IPS-20b (cell line): ENCODE data around the gene DAAM1.

ENCODE experiments used
- H3K27ac ChIP-seq: one replicate; pipeline ENCODE4 v1.5.1; 2013; ENCODE audit warnings: low read length
- H3K27me3 ChIP-seq: 2 replicates; pipeline ENCODE4 v1.6.1; 2013; ENCODE audit warnings: mild to moderate bottlenecking, low read length, inconsistent platforms; ENCODE audit not compliant: insufficient read depth
- H3K36me3 ChIP-seq: 2 replicates; pipeline ENCODE4 v1.6.1; 2013; ENCODE audit warnings: low read depth, mild to moderate bottlenecking, inconsistent platforms, low read length, moderate library complexity; ENCODE audit not compliant: insufficient read depth
- H3K4me1 ChIP-seq: 2 replicates; pipeline ENCODE4 v1.6.1; 2013; ENCODE audit warnings: mild to moderate bottlenecking, control low read depth, inconsistent platforms, low read length, moderate library complexity; ENCODE audit not compliant: insufficient read depth
- H3K4me3 ChIP-seq: 2 replicates; pipeline ENCODE4 v1.5.1; 2013; ENCODE audit warnings: mild to moderate bottlenecking, low read length, inconsistent platforms
- H3K9ac ChIP-seq: 2 replicates; pipeline ENCODE4 v1.6.1; 2013; ENCODE audit warnings: low read depth, mild to moderate bottlenecking, inconsistent platforms, low read length, moderate library complexity
- H3K9me3 ChIP-seq: 2 replicates; pipeline ENCODE4 v1.6.1; 2013; ENCODE audit warnings: mild to moderate bottlenecking, low read depth, low read length, inconsistent platforms; ENCODE audit not compliant: insufficient read depth

The DAAM1 gene

DNA sequence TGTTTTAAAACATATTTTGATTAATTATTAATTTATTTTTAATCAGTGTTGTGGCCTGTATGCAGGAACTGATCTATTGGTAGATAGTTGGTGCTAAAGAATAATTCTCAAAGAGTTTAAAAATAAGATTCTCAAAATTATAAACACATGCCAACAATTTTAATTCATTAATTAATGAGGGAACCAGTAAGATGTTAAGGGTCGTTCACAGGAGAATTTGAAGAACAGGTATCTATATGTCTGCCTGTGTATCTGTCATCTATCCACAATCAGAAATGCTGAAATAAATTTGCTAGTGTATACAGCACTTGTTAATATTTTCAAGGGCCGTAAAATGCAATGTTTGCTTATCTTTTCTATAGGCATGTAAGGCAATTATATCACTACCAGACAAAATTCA lies 18.4 kb downstream of the DAAM1 start:
- H3K27ac ChIP-seq, result no peak overlapping the region
- H3K27me3 ChIP-seq, result no peaks in the 10 kb centered on the region
- H3K4me1 ChIP-seq, result peaks cover 9% of the 10 kb centered on the region; the same call in 1 of the 2 replicates
- H3K36me3 ChIP-seq, result no peaks in the 10 kb centered on the region
- H3K9ac ChIP-seq, result no peak overlapping the region
- no peak overlapping the region for H3K4me3 ChIP-seq
- H3K9me3 ChIP-seq, result no peaks in the 10 kb centered on the region

GRCh38 chr14:59207506-59207933 lies 19.1 kb downstream of the DAAM1 start:
- no peak overlapping the region for H3K9ac ChIP-seq
- no peak overlapping the region for H3K27ac ChIP-seq
- H3K4me3 ChIP-seq, result no peak overlapping the region

GRCh38 chr14:59208224-59208814 lies 19.9 kb downstream of the DAAM1 start:
- peaks cover 16% of the 10 kb centered on the region for H3K4me1 ChIP-seq
- no peaks in the 10 kb centered on the region for H3K9me3 ChIP-seq
- no peak overlapping the region for H3K27ac ChIP-seq
- H3K27me3 ChIP-seq, result no peaks in the 10 kb centered on the region
- no peaks in the 10 kb centered on the region for H3K36me3 ChIP-seq
- H3K4me3 ChIP-seq, result no peak overlapping the region
- H3K9ac ChIP-seq, result no peak overlapping the region

More at GRCh38 chr14:59207506-59207933, 19.1 kb downstream of the DAAM1 start:
- Histone ChIP-seq H3K9me3 (no peaks in the 10 kb centered on the region), H3K27me3 (no peaks in the 10 kb centered on the region), H3K36me3 (no peaks in the 10 kb centered on the region), H3K4me1 (peaks cover 9% of the 10 kb centered on the region; the same call in 1 of the 2 replicates)

DNA sequence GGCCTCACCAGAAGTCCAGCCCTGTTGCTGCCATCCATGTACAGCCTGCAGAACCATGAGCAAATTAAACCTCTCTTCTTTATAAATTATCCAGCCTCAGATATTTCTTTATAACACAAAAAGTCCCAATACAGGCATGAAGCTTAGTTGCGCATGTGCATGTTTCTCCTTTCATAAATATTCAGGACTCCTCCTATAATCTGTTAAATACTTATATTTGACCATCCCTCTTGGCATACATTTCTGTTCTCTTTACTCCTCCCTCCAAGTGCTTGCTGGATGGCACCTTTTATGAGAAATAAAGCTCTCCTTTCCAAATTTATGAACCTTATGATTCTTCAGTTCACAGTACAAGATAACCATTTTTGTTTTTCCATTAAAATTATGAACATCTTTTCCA lies 20.5 kb downstream of the DAAM1 start:
- Histone ChIP-seq H3K27ac (no peak overlapping the region), H3K9ac (no peak overlapping the region), H3K27me3 (no peaks in the 10 kb centered on the region), H3K4me1 (peaks cover 20% of the 10 kb centered on the region), H3K36me3 (no peaks in the 10 kb centered on the region), H3K9me3 (no peaks in the 10 kb centered on the region), H3K4me3 (no peak overlapping the region)

DNA sequence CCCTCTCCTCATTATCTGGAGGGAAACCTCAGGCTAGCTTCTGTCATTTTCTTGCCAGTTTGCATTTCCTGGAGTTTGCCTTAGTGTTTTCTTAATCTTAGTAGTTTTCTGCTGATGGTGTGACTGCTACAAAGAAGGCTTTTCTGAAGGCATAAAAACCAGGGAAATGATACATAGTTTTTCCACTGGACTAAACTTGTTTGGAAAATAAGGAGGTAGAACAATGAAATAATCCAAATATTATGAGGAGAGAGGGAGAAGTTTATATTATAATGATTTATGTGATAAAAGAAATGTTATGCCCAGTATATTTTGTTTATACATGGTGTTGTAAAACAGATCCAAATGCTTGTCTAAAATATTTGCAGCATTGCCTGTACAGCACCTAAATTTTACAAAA lies 22.2 kb downstream of the DAAM1 start:
- Histone ChIP-seq H3K9ac (no peak overlapping the region), H3K36me3 (no peaks in the 10 kb centered on the region), H3K4me3 (no peak overlapping the region), H3K9me3 (no peaks in the 10 kb centered on the region), H3K27me3 (no peaks in the 10 kb centered on the region), H3K27ac (no peak overlapping the region), H3K4me1 (peaks cover 20% of the 10 kb centered on the region)

- no peaks in the 10 kb centered on the region for H3K36me3 ChIP-seq
- H3K9ac ChIP-seq, result no peak overlapping the region
- H3K27me3 ChIP-seq, result no peaks in the 10 kb centered on the region
- H3K4me3 ChIP-seq, result no peak overlapping the region
- H3K9me3 ChIP-seq, result no peaks in the 10 kb centered on the region
- H3K4me1 ChIP-seq, result peaks cover 20% of the 10 kb centered on the region
- no peak overlapping the region for H3K27ac ChIP-seq
Observed at GRCh38 chr14:59213368-59214315, 25.2 kb downstream of the DAAM1 start.

DNA sequence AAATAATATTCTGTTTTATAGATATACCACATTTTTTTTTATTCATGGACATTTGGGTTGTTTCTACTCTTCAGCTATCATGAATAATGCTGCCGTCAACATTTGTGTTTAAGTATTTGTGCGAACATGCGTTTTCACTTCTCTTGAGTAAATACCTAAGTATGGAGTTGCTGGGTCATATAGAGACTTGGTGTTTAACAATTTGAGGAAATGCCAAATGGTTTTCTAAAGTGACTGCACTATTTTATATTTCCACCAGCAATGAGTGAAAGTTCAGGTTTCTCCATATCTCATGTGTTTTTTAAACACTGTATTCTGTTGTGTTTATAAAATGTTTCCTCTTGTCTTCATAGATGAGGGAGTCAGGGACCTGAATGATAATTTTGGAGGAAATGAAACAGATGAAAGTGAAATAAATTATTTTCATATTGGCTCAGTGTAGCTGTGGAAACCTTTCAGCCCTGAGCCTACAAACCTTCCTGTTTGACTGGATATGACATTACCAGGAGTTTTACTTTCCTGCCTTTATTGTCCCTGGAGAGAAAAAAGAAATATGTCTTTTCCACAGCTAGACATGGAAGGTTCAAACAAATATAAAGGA lies 26.3 kb downstream of the DAAM1 start:
- no peak overlapping the region for H3K27ac ChIP-seq
- H3K9ac ChIP-seq, result no peak overlapping the region
- no peaks in the 10 kb centered on the region for H3K36me3 ChIP-seq
- no peaks in the 10 kb centered on the region for H3K27me3 ChIP-seq
- no peak overlapping the region for H3K4me3 ChIP-seq
- no peaks in the 10 kb centered on the region for H3K9me3 ChIP-seq
- H3K4me1 ChIP-seq, result peaks cover 20% of the 10 kb centered on the region

GRCh38 chr14:59215322-59215721 lies 26.9 kb downstream of the DAAM1 start:
- Histone ChIP-seq H3K27ac (no peak overlapping the region), H3K4me1 (peaks cover 19% of the 10 kb centered on the region), H3K36me3 (no peaks in the 10 kb centered on the region), H3K27me3 (no peaks in the 10 kb centered on the region), H3K9me3 (no peaks in the 10 kb centered on the region), H3K4me3 (no peak overlapping the region), H3K9ac (no peak overlapping the region)

DNA sequence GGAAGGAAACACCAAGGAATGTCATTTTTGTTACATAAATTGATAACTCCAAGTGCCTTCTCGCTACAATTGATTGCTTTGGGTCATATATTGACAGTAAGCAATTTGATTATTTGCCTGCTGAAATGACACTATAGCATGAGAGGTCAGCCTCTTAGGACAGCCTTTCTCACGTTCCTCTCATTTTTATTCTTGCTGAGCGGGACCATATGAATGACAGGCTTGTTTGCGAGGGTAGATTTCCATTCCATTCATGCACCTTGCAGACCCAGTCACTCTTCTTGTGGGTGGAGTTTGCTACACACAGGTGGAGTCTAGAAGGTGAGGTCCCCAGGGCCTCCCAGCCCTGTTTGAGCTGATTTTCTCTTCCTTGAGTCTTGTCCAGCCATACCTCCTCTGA lies 27.3 kb downstream of the DAAM1 start:
- H3K4me3 ChIP-seq, result no peak overlapping the region
- H3K27ac ChIP-seq, result no peak overlapping the region
- no peaks in the 10 kb centered on the region for H3K27me3 ChIP-seq
- H3K9ac ChIP-seq, result no peak overlapping the region
- no peaks in the 10 kb centered on the region for H3K9me3 ChIP-seq
- no peaks in the 10 kb centered on the region for H3K36me3 ChIP-seq
- peaks cover 15% of the 10 kb centered on the region for H3K4me1 ChIP-seq

DNA sequence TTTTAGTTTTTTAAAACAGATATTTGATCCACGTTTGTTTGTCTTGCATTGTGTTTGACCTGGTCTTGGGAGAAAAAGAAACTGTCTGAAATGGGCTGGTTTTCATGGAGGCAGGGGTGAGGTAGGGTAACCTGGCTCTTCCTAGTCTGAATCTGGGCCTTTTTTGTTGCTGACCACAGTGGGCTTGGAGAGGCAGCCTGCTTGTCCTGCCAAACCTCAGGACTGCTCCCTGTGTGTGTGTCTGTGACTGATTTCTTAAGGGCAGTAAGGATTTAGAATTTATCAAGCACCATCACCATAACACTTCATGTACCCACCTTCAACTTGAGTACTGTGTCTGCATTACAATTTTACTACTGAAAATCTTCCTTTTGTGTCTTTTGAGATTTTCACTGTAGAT lies 28.5 kb downstream of the DAAM1 start:
- Histone ChIP-seq H3K4me1 (peaks cover 19% of the 10 kb centered on the region), H3K4me3 (no peak overlapping the region), H3K27ac (no peak overlapping the region), H3K9ac (no peak overlapping the region), H3K36me3 (no peaks in the 10 kb centered on the region), H3K9me3 (no peaks in the 10 kb centered on the region), H3K27me3 (no peaks in the 10 kb centered on the region)

- Histone ChIP-seq H3K36me3 (no peaks in the 10 kb centered on the region), H3K4me3 (0 out of 2 replicates have a peak overlapping the region, but pooled peaks have one; percentile 8), H3K27ac (peak overlapping the region; percentile 19), H3K9ac (no peak overlapping the region), H3K4me1 (peaks cover 8% of the 10 kb centered on the region), H3K27me3 (no peaks in the 10 kb centered on the region), H3K9me3 (no peaks in the 10 kb centered on the region)
Observed at GRCh38 chr14:59221568-59221967, 33.1 kb downstream of the DAAM1 start.
